IPS-11a (cell line): ENCODE data around the gene ZNF711.
"Not testable (repeated sequence)": the region's sequence is repeated elsewhere in the genome, so short reads cannot be mapped to it uniquely, and the experiment has no call there.

Source experiments
- H3K4me3 ChIP-seq: one replicate; pipeline ENCODE4 v1.5.1; 2013; ENCODE audit warnings: low read depth, low read length, control low read depth

Gene ZNF711

DNA sequence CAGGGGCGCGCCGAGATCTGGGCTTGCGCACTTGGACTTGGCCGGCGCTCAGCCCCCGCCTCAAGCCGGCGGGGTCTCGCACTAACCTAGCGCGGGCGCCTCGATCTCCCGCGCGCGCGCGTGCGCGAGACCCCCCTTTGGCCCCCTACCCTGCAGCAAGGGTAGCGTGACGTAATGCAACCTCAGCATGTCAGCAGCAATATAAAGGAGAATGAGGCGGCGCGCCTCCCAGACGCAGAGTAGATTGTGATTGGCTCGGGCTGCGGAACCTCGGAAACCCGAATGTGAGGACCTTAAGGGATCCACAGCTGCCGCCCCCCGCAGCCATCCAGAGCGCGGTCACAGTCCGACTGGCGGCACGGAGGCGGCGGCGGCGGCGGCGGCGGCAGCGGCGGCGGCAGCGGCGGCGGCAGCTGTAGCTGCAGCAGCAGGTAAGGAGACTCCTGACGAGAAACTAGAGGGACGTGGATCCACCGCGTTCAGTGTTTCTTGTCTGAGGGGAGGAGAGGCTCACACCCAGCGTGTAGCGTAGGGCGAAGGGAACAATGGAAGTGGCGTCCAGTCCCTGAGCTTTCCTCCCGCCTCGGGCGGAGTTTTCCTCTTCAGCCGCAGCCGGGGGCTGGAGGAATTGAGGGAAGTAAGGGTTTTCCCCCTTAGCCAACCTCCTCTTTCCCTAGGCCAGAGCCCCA, at the start of gene ZNF711, which contains the start of gene SATL1:
TSS of gene ZNF711 (plus strand) at position 231 of the 689 bp plus-strand sequence. CDS start 3,582 bp downstream, outside the sequence.
TSS of gene SATL1 (minus strand) at position 19 of the 689 bp plus-strand sequence. CDS start 134,811 bp downstream, outside the sequence.
- peak within 1 kb of the TSS; percentile 77 for H3K4me3 ChIP-seq

DNA sequence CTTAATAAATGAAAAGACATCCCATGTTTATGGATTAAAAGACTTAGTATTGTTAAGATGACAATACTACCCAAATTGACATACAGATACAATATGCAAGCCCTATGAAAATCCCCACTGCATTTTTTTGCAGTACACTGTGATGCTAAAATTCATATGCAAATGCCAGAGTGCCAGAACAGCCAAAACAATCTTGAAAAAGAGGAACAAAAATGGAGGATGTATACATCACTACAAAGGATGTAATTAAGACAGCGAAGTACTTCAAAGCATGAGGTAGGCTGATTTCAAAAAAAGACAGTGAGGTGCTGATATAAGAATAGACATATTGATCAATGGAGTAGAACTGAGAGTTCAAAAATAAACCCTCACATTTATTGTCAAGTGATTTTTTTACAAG, 47.5 kb upstream of the ZNF711 start:
- H3K4me3 ChIP-seq: no peak overlapping the region

DNA sequence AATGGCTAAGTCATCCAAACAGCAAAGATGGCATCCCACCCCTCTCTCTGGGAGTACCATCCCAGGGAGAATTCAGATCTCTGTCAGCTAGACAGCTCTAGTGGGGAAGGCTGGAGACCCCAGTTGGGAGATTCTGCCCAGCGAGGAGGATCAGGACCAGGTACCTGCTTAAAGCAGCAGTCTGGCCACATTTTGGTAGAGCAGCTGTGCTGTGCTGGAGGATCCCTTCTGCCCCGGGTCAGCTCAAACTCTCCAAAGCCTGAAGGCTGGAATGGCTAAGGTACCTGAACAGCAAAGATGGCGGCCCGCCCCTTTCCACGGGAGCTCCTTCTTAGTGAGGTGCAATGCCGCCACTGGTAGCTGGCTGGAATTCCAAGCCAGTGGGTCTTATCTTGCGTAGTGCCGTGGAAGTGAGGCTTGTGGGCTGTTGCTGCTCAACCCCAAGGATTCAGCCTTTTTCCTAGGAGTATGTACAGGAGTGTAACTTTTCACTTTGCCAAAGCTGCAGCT, 40.3 kb upstream of the ZNF711 start:
- no peak overlapping the region for H3K4me3 ChIP-seq

DNA sequence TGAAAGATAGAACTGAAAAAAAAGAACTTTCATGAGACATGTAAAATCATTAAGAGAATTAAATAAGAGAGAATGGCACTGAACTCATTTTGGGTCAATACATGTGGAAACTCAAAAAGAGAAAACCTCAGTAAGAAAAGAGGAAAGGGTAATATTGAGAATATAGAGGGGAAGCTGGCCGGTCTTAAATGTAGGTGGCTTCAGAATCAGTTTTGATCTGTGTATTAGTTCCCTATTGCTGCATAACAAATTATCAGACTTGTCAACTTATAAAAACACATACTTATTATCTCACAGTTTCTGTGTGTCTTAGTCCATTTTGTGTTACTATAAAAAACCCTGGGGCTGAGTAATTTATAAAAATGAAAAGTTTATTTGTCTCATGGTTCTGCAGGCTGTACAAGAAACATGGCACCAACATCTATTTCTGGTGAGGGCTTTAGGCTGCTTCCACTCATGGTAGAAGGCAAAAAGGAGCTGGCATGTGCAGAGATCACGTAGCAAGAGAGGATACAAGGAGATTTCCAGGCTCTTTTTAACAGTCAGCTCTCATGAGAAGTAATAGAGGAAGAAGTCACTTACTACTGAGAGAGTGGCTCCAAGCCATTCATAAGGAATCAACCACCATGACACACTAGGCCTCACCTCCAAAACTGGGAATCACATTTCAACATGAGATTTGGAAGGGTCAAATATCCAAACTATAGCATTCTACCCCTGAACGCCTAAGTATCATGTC, 29.8 kb upstream of the ZNF711 start:
- no peak overlapping the region for H3K4me3 ChIP-seq

DNA sequence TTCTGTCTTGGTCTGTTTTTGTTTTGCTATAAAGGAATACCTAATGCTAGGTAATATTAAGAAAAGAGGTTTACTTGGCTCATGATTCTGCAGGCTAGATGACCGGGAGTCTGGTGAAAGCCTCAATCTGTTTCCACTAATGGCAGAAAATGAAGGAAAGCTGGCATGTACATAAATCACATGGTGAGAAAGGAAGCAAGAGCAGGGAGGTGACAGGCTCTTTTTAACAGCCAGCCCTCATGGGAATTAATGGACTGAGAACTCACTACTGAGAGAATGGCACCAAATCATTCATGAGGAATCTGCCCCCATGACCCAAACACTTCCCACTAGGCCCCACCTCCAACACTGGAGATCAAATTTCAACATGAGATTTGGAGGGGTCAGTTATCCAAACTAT, 27.8 kb upstream of the ZNF711 start:
- H3K4me3 ChIP-seq: no peak overlapping the region

DNA sequence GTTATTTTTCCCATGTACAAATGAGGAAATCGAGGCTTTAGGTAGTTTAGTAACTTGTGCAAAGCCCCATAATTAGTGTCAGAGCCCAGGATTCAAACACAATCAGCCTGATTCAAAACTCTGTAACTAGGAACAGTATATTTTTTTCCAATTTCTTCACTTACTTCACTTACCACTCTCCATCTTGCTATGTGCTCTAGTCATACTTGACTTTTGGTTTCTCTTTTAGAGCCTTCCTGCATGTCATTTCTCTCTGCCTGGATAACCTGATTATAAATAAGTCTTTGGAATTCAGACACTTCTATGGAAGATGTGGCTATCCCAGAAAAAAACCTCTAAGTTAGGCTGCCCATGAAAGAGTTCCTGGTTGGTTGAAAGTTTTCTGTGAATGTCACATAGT, 22.4 kb upstream of the ZNF711 start:
- H3K4me3 ChIP-seq: no peak overlapping the region

DNA sequence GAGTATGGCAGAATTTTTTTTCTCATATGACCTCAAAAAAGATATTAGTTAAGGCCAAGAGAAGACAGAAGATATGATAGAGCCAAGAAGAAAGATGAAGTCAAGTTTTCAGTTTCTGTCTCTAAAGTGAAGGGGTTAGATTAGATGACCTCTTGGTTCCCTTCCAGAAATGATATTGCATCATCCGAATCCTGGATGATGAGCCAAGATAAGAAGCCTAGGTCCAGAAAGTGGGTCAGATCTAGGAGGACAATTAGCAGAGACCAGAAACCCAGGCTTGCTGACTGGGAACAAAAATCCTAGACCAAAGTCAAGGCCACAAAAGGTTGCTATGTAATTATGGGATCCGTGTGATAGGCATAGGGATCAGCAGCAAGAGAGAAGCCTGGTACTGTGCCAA, 20.4 kb upstream of the ZNF711 start:
- H3K4me3 ChIP-seq: no peak overlapping the region

DNA sequence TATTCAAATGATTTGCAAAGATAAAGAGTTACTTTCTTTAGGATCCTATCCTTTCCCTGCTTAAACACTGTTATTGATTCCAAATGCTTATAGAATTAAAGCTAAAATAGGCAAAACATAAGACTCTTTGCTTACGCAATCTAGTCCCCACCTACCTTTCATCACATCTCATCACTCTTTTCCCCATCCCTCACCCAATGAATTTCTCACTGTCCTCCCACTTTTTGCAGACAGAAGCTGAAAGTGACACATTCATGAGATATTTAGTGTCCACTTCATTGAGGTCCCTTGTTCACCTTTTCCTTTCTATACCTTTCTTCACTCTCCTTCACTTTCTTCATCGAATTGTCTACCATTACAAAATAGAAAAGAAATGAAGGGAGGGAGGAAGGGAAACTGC, 636 bp upstream of the ZNF711 start:
- H3K4me3 ChIP-seq: peak overlapping the region; percentile 48

DNA sequence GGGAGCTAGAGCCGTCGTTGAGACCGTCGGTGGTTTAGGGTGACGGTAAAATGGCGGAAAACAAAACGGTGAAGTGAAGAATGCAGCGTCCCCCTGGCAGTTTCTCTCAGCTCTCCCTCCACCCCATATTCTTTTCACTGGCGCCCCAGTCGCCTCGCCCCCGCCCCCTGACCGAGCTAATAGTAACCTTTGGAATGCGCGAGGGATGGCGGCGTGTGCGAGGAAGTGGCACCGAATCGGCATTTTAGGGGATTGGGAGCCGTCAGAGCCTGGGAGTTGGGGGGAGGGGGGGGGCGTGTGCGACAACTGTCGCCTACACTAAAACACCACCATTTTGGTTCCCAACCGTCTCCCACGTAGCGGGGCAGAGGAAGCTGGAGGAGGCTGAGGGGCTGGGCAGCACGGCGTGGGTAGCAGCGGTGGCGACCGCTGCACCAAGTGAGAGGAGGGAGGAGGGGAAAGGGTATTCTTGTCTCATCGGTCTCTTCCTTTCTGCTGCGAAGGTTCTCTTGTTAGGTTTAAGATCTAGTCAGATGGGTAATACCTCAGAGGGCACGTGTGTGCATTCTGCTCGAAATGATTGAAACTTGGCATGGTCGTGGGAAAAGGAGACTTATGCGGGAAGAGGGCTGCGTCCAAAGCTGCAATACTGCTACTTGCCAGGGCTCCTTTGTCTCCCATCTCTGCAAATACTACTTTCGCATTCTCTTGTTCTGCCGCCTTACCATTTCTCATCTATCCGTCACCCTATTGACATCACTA, 840 bp downstream of the ZNF711 start:
- peak overlapping the region; percentile 77 for H3K4me3 ChIP-seq

DNA sequence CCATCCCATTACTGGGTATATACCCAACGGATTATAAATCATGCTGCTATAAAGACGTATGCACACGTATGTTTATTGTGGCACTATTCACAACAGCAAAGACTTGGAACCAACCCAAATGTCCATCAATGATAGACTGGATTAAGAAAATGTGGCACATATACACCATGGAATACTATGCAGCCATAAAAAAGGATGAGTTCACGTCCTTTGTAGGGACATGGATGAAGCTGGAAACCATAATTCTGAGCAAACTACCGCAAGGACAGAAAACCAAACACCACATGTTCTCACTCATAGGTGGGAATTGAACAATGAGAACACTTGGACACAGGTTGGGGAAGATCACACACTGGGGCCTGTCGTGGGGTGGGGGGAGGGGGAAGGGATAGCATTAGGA, 41.5 kb downstream of the ZNF711 start:
- not testable (repeated sequence) for H3K4me3 ChIP-seq

DNA sequence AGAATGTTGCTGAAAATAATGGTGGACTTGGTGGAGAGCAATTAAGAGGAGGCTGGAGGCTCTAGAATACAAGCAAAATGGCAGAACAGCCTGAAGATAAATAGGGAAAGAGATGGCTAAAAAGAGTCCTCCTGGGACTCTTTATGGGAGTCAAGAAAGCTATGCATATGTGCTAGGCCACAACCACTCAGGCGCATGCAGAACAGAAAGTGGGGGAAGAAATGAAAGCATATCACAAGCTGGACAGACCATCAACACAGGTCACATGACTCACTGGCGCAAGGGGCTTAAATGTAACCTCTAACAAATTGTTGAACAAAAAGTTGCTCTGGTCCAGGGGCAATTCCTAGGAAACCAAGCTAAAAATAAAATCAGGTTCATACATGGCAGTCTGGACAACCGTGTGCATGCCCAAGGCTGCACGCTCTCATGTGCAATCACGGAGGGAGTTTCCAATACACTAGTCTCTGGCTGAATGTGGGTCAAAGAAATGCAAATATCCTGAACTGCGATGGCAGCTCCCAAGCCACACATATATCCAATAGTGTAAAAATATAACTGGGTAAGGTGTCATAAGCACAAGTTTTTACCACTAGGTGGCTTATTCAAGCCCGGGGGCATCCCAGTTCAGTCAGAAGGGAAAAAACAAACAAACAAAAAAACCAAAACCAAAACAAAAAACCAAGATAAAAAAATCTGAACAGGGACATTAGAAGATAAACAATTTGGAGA, 45.4 kb downstream of the ZNF711 start:
- no peak overlapping the region for H3K4me3 ChIP-seq

DNA sequence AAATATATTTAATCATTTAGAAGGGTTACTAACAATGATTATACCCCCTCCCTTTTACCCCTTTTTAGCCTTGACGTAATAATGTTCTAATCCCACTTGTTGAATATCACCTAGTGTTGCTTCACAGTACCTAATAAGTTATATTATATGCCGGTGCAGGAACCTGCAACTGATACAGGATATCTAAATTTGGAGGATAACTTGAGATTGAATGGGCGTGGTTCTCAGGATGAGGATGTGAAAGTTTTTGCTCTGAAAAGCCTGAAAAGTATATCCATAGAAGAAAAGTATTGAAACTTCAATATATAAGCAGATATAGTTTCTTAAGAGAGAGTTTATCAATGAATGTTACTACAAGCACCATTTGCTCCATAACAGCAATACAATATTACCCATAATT, 59.8 kb downstream of the ZNF711 start:
- H3K4me3 ChIP-seq: no peak overlapping the region

DNA sequence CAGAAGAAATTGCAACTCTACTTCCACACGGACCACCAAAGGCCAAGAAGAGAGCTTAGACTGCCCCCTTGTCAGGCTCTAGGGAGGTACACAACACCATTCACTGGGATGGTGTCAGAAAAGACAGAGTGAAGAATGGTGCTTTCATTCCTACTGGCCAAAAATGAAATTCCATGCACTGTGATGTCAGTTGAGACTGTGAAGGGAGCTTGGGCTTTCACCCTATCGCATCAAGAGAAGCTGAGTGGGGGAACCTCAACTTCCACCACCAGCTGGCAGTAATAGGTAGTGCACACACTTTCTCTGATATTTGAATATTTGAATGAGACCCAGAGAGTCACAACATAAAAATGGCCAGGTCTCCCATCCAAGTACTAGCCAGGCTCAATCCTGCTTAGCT, 65.9 kb downstream of the ZNF711 start:
- no peak overlapping the region for H3K4me3 ChIP-seq

DNA sequence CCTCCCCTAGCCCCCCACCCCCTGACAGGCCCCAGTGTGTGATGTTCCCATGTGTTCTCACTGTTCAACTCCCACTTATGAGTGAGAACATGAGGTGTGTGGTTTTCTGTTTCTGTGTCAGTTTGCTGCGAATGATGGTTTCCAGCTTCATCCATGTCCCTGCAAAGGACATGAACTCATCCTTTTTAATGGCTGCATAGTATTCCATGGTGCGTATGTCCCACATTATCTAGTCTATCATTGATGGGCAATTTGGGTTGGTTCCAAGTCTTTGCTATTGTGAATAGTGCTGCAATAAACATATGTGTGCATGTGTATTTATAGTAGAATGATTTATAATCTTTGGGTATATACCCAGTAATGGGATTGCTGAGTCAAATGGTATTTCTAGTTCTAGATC, 67.6 kb downstream of the ZNF711 start:
- H3K4me3 ChIP-seq: not testable (repeated sequence)
